Stimulated activated CD8-positive, alpha-beta memory T cell treated with anti-CD3 and anti-CD28 coated beads, Interleukin-7, amount 100 ng/mL, for 48 hours (primary cell): ENCODE measurements around the gene FOCAD.

Source experiments
- DNase-seq, 2 donors: peaks; one replicate each; pipeline ENCODE4 v3.0.0-alpha.2; 2020; ENCODE audit warnings: low read depth in 1 of 2; ENCODE audit errors: extremely low read depth in 1 of 2

Gene FOCAD

DNA sequence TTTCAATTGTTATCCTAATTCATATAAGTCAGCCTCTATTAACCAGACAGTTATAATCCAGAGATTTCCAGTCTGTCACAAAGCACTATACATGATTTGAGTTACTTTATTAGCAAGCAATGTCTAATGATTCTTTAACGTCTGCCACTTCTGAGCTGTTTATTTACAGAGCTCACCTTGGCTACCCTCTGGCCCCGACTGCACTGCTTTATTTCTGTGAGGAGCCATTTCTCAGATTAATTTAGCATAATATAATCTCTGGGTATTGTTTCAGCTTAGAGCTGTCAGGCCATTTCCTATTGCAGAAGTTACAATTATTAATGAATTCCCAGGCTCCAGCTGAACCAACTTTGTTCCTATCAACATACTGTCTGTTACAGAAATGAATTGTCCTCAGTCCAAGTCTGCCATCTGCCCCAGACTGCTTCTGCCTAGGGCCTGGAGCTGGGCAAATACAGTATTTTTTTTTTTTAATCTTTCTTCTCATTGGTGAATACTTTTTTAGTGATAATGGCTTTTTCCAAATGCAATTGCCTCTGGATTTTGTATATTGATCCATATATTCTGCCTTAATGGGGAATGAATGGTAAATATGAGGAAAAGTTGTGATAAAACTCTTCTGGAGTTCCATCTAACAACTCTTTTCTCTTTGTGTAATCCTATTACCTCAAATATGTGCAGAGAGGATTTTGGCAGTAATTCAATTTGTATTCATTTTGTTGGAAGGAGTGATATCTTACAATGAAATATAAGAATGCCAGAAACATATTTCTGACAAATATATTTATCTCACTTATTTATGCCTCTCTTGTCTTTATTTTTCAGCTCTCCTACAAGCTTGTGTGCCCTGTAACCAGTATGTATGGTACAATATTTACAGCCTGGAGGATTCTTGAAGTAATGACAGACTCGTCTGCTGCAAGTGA is 104.7 kb downstream of the FOCAD start:
- DNase-seq, result no peak

DNA sequence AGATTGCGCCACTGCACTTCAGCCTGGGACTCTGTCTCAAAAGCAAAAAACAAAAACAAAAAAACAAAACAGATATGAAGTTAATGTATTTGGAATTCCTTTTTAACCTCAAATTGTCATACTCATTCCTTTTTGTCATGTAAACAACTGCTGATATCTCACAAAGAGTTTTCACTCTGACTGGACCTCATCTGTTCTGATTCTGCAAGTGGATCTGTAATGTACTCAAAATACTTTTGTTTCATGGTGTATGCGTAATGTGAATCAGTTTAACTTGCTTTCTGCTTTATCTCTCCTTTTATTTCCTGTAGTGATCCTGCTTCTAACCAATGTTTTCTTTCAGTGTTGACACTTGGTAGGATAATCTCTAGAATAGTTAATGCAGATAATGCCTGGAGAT is 106.7 kb downstream of the FOCAD start:
- no peak for DNase-seq

DNA sequence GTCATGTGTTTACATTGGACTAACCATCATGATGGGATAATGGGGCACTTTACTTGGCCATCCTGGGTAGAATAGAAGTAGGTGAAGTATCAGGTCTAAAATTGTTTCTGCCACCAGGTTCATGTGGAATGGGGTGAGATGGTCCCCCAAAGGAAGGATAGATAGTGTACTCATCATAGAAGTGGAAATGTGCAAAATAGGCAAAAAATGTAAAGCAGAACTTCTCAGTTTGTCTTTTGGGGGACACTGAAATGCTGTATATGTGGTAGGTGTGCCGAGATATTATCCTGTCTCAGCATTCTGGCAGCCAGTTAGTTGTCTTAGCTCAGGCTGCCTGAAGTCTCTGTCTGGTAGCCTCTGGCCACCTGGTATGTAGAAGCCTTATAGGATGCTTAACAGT is 107.6 kb downstream of the FOCAD start:
- DNase-seq, result no peak

DNA sequence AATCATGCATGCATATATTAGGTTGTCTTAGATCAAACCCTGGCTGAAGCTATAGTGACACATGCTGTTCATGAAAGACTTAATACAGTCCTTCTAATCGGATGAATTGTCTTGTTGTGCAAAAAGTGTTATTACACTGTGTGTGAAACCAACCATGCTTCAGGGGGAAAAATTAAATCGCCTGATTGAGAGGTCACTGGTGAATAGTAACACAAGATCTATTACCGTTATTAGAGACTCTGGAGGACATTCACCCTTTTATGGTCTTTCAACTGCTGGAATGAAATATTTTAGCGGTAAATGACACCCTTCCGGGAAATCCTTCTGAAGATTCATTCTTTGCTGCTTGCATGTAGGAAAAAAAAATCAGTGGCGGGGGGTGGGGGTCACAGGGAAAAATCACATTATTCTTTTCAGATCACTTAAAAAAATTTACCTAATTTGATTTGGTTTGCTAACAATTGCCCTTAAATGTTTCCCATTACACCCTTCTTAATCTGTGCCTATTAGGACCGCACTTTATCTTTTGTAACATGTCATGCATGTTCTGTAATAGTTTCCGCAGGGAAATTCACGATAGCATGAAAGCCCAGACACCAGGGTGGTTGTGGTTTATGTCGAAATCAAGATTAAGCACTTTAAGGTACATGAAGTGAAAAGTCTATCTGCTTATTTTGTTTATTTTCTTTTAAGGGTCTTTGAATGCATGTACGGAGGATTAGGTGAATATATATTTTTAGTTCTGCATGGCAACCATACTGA is 120.6 kb downstream of the FOCAD start:
- no peak for DNase-seq

DNA sequence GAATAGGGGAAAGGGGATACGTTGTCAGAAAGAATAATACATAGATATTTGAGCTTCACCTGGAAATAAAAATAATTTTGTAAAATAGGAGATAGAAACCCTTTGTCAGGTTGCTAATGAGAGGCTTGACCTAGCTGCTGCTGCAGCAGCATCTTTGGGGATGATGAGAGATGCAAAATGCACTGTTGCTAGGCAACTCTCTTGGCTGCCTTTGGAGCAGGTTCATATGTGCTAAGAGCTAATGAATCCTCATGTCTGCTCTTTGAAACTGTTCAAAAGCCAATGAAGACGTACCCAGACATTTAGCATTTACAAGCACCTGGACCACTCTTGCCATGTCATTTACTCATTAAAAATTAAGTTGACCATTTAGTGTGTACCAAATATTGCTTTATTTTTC is 121.7 kb downstream of the FOCAD start:
- DNase-seq, result no peak

DNA sequence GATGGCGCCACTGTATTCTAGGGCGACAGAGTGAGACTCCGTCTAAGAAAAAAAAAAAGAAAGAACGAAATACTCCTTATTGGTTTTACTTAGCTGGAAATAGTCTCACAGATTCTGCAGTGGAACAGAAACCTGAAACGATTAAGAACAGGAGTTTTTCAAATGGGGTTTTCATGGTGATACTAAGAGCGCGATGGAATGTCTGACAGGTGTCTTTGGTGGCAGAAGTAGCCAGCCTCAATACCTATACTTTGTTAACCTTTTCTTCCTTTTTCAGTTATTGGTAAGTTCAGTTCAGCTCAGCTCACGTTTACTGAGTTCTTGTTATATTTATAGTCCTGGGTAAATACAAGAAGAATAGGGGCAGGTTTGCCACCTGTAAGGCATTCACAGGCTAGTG is 123.9 kb downstream of the FOCAD start:
- DNase-seq, result no peak

DNA sequence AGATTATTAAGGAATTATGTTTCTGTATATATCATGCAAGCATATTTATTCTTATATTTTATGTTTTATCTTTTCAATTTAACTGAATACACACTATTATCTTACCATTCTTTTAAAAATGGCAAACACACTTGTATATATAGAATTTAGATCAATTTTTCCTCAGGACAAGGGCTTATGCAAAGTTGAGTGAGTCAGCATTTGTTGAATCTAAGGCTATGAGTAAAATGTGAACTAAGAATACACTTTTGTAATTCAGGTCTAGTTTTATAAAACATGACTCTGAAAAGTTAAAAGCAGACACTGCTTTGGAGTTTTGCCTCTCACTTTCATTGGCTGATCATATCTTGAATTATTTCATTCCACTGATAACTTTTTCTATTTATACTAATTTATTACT is 127.8 kb downstream of the FOCAD start:
- no peak for DNase-seq

DNA sequence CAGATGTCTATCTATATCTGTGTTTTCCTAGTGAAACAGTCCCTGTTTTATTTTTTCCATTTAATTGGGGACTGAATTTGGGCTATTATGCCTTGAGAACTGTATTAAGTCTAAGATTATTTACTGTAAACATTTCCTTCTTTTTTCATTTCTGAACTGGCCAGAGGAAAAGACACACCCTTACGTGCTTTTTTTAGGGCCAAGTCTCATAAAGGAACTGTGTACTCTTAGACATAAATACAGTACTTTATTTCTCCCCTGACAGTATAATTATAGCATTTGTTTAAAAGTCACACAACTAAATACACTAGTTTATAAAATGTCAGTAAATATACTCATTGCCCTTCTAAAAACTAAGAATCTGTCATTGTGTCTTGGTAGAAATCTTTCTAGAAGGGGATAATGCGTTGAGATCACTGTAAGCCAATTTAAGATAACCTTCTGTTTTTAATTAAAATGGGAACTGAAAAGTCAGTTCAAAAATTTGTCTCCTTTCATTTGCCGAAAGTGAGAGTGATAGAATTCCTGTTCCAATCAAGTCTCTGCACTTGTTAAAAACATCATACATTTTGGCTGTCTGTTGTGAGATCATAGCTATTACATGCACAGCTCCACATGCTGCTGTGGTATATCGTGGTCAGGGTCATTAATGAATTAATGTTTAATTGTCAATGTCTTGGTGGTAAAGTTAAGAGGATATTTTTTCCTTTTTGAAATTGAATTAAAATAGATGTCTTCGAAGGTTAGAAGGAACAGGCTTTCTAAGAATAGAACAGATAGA is 132.1 kb downstream of the FOCAD start:
- DNase-seq, result no peak

DNA sequence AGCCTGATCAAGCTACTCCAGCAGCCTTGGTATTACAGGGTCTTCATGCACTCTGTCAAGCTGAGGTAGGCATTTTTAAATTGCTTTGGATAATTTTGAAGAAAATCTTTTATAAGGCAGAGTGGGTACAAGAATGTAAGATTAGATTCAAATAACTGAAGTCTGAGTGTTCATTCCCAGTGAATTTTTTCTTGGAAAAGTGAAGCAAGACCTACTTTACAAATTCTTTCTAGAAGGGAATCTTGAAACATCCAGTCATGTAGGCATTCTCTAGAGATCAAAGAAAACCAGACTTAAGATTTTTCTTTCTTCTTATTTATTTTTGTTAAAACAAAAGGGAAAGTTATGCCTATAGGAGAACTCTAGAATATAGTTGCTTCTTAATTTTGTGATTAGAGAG is 139.0 kb downstream of the FOCAD start:
- no peak for DNase-seq

DNA sequence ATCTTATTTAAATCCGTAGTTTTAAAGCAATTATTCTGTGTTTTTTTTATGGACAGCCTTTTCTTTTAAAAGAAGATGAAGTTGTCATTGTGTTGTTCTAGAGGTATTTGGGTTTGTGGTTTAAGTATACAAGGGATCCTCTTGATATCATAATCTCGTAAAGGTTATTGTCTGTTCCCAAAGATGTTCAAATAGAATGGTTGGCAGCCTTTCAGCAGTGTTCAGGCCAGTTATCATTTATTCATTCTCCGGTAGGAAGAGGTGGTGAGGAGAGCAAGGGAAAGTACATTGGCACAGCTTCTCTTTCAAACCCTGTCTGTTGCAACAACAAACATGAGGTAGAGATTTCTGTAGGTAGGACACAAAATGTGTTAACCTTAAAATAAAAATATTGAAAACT is 147.0 kb downstream of the FOCAD start:
- DNase-seq, result no peak

DNA sequence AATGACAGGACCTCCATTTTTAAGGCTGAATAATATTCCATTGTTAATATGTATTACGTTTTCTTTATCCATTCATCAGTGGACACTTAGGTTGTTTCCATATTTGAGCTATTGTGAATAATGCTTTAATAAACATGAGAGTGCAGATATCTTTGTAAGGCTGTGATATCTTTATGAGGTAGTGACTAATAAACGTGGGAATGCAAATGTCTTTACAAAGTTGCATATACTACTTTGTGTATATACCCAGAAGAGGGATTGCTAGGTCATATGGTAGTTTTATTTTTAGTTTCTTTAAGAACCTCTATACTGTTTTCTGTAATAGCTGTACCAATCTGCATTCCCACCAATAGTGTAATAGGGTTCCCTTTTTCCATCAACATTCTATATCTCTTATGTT is 148.7 kb downstream of the FOCAD start:
- DNase-seq, result no peak

DNA sequence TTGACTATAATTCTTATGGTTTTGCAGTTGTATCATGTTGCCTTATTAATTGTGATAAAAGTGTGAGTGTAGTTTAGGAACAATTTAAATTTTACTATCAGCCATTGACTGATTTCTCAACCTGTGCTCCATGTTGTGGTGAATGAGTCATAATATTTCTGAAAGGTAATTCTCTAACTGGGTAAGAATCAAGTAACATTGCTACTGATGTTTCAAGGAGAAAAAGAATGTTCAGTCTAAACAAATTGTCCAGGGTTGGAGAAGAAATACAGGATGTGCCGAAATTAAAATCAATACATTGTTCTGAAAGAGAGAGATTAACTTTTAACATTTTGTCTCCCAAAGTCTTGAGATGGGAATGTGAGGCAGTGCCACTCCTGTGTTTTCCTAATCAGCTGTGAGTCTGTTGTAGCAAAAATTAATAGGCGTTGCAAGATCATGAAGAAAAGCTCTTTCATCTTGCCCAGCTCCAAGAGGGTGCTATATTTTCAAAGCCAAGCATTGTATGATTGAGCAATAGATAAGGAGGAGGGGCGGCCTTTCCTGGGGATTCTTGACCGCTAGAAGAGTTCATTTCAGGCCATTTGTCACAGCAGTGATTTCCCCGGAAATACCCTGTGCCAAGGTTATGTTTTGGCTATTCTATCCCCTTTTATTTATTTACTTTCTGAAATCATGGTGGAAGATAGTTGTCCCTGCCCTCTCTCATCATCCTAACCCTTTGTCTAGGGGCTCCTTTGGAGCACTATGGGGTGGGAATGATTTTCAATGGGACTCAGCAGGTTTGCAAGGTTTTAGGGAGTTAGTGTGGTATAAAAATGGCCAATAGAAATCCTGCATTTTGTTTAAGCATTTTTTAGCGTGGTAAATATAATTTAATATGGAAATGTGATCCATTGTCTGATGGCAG is 151.6 kb downstream of the FOCAD start:
- no peak for DNase-seq

DNA sequence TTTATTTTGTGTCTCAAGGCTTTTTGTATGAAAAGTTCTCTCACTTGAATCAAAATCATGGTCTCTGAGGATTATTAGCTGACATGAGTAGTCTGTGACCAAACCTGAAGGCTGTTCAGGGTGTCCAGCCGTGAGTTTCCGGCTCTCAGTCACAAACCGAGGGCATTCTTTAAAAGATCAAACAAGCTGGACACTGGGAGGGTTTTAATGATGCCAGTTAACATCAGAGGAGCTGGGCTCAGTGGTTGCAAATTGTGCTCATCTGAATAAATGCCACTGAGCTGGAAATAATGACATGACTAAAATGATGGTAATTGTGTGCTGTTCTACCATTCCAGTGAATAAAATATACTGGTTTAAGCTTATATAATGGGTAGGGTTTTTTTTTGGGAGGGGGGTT is 153.1 kb downstream of the FOCAD start:
- no peak for DNase-seq

DNA sequence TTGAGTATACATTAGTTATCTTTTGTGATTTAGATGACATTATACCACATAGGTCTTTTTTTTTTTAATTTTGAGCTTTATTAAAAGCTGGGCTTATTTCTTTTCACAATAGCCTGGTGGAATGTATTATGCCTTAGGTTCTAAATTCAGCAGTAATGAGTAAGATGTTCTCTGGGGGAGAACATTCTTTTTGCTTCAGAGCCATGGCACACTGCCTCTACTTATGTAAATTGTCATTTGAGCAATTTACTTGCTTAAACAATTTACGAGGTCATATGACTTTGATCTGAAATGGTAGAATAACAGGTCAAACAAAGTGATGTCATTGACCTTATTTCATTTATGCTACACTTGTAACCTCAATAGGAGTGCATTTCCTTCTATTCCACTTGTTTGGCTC is 154.2 kb downstream of the FOCAD start:
- no peak for DNase-seq

DNA sequence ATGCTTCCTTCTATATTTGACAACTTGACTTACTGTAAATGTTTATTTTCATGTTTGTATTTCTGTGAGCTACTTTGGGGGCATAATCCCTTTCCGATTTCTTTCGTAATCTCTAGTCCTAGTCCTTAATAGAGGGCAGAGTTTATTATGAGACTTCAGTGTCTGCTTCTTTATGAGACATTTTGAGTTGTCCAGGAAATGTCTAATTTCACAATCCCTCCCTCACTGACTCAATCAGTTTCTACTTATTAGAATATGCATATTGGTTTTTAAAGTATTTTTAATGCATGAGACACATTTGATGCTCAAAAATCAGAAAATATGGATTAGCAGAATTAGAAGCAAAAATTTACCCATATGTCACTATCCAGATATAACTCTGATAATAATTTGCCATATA is 160.9 kb downstream of the FOCAD start:
- DNase-seq, result no peak

DNA sequence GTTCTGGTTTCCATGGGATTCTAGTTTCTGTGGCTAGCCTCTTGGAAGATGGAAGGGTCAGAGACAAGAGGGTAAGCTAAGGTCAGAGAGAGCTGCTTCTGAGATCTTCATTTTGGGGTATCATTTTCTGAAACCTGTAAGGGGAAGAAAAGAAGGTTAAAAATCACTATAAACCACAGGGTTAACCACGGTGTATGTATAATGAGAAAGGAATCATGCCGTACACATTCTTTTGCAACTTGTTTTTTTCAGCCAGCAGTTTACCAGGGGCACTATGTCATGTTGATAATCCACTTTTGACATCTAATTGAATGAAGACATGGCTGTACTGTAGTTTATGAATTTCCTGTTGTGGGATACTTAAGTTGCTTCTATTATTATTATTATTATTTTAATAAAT is 164.4 kb downstream of the FOCAD start:
- no peak for DNase-seq

DNA sequence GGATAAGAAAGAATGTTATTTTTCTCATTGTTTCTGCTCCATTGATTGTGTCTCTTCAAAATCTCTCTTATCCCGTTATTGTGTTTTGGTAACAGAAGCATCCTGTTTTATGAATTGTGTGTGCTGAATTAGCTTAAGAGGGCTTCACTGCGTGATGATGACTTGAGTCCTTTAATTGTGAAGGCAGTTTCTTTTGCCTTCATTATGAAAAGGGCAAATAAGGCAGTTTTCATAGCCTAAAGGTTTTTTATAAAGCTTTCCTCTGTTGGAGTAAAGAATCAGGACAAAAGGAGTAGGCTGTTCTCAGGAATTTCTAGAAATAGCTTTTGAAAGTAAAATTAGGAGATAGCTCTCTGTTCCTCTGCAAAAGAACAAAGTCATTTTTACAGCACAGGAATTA is 169.8 kb downstream of the FOCAD start:
- no peak for DNase-seq

DNA sequence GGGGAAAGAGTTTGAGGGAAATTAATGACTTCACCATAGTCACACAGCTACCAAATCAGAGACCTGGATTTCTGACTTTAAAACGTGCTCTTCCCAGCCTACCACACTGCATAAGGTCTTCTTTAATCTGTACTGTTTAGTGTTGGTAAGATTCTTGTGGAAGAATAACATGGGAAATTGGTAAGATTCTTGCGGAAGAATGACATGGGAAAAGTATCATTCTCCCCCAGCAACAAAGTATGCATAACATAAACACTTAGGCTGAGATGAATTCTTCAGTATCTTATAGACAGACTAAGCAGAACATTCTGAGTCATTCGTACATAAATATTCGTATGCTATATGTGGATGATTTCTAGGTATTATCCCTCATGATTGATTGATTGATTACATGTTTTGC is 170.4 kb downstream of the FOCAD start:
- no peak for DNase-seq

DNA sequence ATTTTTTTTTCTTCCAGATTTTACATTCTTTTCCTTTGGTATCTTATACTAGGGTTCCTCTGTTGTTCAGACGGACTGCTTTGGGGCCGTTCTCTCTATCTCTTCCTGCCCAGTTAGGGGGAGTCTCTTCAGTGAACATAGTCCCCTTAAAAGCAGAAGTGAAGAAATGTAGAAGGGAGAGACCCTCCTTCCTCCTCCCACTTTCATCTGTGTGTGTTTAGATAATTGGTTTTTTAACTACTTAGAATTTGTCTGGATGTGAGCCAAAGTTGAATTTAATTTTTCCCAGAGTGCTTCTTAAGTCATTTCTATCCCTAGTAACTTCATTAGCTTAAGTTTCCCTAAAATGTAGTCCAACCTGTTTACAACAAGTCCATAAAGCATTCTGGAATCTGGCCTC is 179.9 kb downstream of the FOCAD start:
- DNase-seq, result no peak

DNA sequence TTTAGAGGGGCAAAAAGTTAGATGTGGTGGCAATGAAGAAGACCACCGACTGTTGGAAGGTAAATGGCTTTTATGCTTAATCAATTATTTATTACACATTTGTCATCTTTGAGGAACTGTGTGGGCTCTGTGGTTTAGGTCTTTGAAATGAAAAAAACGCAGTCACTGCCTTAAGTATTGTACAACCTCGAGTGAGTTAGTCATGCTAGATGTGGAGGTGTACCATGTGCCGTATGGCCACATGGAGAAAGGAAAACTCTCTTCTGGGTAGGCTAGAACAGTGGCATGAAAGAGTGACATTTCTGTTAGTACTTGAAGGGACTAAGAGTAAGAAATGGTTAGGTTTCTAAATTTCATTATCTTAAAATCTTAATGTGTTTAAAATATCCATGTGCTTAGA is 181.3 kb downstream of the FOCAD start:
- no peak for DNase-seq
